Glomerular endothelial cell (primary cell): ENCODE results near the gene PTPRG. TPM values are rescaled to one million over a fixed set of nuclear protein-coding genes. Genes with fewer than 3 reads are reported as not detected.
A peak's percentile ranks its signal among the peaks of the same experiment; 100 is the strongest.

Experiments
- DNase-seq: peaks from one replicate; pipeline ENCODE4 v3.0.0-alpha.2; 2011; ENCODE audit warnings: low read depth, low spot score; ENCODE audit errors: extremely low read depth
- total RNA-seq: library from RNA; depleted of rRNA; stranded (reverse); fragments of >200 nt; gene quantifications from 2 replicates; pipeline ENCODE4 v1.2.3, GENCODE V29; 2015

The PTPRG gene
- total RNA-seq, 1 donor from 2014 or later: 30.5 TPM

GRCh38 chr3:61646851-61647525, 85.6 kb downstream of the PTPRG start:
- peak; percentile 45 for DNase-seq

- DNase-seq: no peak
Measured at GRCh38 chr3:61648481-61648880, 87.1 kb downstream of the PTPRG start.

- DNase-seq: no peak
Measured at GRCh38 chr3:61649381-61650170, 88.2 kb downstream of the PTPRG start.

- DNase-seq: no peak
Measured at GRCh38 chr3:61650276-61650675, 88.9 kb downstream of the PTPRG start.

GRCh38 chr3:61650719-61651410, 89.5 kb downstream of the PTPRG start:
- no peak for DNase-seq

GRCh38 chr3:61657689-61658088, 96.3 kb downstream of the PTPRG start:
- DNase-seq: no peak

GRCh38 chr3:61662861-61663260, 101.5 kb downstream of the PTPRG start:
- DNase-seq: no peak

- no peak for DNase-seq
Measured at GRCh38 chr3:61663356-61664104, 102.2 kb downstream of the PTPRG start.

GRCh38 chr3:61664105-61664482, 102.7 kb downstream of the PTPRG start:
- no peak for DNase-seq

GRCh38 chr3:61665121-61665520, 103.8 kb downstream of the PTPRG start:
- no peak for DNase-seq

- DNase-seq: no peak
Measured at GRCh38 chr3:61665987-61666386, 104.6 kb downstream of the PTPRG start.

- DNase-seq: no peak
Measured at GRCh38 chr3:61666615-61667330, 105.4 kb downstream of the PTPRG start.

- no peak for DNase-seq
Measured at GRCh38 chr3:61667383-61667782, 106.0 kb downstream of the PTPRG start.

GRCh38 chr3:61667814-61668213, 106.4 kb downstream of the PTPRG start:
- no peak for DNase-seq

GRCh38 chr3:61668317-61668864, 107.0 kb downstream of the PTPRG start:
- DNase-seq: no peak

GRCh38 chr3:61669203-61669602, 107.8 kb downstream of the PTPRG start:
- DNase-seq: no peak

GRCh38 chr3:61669668-61670299, 108.4 kb downstream of the PTPRG start:
- no peak for DNase-seq

GRCh38 chr3:61673651-61674050, 112.3 kb downstream of the PTPRG start:
- no peak for DNase-seq

- DNase-seq: no peak
Measured at GRCh38 chr3:61674596-61674995, 113.2 kb downstream of the PTPRG start.

- DNase-seq: no peak
Measured at GRCh38 chr3:61679026-61679425, 117.7 kb downstream of the PTPRG start.
